Measurements from ENCODE around the gene TDRD10. TPM values are rescaled to one million over a fixed set of nuclear protein-coding genes. Genes with fewer than 3 reads are reported as not detected.

TDRD10 gene
- total and polyA plus RNA-seq, 2 experiments from 2014 or later, result 0.29 TPM; not detected in 1

DNA sequence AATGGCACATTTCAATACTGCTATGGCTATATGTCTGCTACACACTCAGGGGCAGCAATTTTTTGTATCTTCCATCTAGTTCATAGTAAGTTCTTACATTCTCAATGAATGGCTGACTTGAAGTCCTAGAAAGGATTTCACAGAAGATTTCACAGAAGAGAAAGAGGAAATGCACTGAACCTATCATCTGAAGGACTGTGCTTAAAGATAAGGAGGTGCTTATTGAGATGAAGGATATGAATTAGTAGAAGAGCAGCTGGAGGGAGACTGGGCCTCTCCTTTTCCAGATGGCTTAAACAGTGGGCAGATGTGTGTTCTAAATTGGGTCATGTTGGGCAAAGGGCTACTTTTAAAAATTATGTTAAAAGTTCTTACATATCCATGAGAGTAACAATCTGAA is 91.4 kb downstream of the TDRD10 start:
- Histone ChIP-seq H3K79me2 (replicated peaks; ENCODE audit: insufficient read depth) (no peaks in the 10 kb centered on the region), H3K9me2 (ENCODE audit: insufficient read depth) (no peaks in the 10 kb centered on the region), H3K4me3 (no peak overlapping the region), H3K4me2 (no peak overlapping the region), H3K36me3 (ENCODE audit: insufficient read depth) (peaks cover 90% of the 10 kb centered on the region), H4K20me1 (replicated peaks; ENCODE audit: insufficient read depth) (peaks cover 39% of the 10 kb centered on the region), H3F3A (replicated peaks; ENCODE audit: low read depth) (no peaks in the 10 kb centered on the region), H3K27me3 (ENCODE audit: insufficient read depth) (no peaks in the 10 kb centered on the region), H3K4me1 (ENCODE audit: insufficient read depth) (no peaks in the 10 kb centered on the region), H2AFZ (no peak overlapping the region), H3K27ac (ENCODE audit: low read depth) (no peak overlapping the region)
- Mint-ChIP-seq H3K4me1 (no peaks in the 10 kb centered on the region), H3K9me3 (no peaks in the 10 kb centered on the region), H3K4me3 (no peak overlapping the region), H3K27ac (no peak overlapping the region), H3K36me3 (ENCODE audit: low read depth) (peaks cover 90% of the 10 kb centered on the region), H3K27me3 (ENCODE audit: insufficient read depth, low read depth, poor library complexity) (peaks cover 2% of the 10 kb centered on the region)
- no peak for ATAC-seq
- DNase-seq (ENCODE audit: low spot score), result no peak
- TF ChIP-seq, protein P1, sequence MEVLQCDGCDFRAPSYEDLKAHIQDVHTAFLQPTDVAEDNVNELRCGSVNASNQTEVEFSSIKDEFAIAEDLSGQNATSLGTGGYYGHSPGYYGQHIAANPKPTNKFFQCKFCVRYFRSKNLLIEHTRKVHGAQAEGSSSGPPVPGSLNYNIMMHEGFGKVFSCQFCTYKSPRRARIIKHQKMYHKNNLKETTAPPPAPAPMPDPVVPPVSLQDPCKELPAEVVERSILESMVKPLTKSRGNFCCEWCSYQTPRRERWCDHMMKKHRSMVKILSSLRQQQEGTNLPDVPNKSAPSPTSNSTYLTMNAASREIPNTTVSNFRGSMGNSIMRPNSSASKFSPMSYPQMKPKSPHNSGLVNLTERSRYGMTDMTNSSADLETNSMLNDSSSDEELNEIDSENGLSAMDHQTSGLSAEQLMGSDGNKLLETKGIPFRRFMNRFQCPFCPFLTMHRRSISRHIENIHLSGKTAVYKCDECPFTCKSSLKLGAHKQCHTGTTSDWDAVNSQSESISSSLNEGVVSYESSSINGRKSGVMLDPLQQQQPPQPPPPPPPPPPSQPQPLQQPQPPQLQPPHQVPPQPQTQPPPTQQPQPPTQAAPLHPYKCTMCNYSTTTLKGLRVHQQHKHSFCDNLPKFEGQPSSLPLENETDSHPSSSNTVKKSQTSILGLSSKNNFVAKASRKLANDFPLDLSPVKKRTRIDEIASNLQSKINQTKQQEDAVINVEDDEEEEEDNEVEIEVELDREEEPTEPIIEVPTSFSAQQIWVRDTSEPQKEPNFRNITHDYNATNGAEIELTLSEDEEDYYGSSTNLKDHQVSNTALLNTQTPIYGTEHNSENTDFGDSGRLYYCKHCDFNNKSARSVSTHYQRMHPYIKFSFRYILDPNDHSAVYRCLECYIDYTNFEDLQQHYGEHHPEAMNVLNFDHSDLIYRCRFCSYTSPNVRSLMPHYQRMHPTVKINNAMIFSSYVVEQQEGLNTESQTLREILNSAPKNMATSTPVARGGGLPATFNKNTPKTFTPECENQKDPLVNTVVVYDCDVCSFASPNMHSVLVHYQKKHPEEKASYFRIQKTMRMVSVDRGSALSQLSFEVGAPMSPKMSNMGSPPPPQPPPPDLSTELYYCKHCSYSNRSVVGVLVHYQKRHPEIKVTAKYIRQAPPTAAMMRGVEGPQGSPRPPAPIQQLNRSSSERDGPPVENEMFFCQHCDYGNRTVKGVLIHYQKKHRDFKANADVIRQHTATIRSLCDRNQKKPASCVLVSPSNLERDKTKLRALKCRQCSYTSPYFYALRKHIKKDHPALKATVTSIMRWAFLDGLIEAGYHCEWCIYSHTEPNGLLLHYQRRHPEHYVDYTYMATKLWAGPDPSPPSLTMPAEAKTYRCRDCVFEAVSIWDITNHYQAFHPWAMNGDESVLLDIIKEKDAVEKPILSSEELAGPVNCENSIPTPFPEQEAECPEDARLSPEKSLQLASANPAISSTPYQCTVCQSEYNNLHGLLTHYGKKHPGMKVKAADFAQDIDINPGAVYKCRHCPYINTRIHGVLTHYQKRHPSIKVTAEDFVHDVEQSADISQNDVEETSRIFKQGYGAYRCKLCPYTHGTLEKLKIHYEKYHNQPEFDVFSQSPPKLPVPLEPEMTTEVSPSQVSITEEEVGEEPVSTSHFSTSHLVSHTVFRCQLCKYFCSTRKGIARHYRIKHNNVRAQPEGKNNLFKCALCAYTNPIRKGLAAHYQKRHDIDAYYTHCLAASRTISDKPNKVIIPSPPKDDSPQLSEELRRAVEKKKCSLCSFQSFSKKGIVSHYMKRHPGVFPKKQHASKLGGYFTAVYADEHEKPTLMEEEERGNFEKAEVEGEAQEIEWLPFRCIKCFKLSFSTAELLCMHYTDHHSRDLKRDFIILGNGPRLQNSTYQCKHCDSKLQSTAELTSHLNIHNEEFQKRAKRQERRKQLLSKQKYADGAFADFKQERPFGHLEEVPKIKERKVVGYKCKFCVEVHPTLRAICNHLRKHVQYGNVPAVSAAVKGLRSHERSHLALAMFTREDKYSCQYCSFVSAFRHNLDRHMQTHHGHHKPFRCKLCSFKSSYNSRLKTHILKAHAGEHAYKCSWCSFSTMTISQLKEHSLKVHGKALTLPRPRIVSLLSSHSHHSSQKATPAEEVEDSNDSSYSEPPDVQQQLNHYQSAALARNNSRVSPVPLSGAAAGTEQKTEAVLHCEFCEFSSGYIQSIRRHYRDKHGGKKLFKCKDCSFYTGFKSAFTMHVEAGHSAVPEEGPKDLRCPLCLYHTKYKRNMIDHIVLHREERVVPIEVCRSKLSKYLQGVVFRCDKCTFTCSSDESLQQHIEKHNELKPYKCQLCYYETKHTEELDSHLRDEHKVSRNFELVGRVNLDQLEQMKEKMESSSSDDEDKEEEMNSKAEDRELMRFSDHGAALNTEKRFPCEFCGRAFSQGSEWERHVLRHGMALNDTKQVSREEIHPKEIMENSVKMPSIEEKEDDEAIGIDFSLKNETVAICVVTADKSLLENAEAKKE (CRISPR knock-in tag; IDR thresholded peaks at IDR 0.05), result no peak
- TF ChIP-seq EZH2 (IDR thresholded peaks at IDR 0.05; ENCODE audit: low read depth, unreplicated experiment) (no peak), STAT1 (IDR thresholded peaks at IDR 0.05; ENCODE audit: unreplicated experiment) (no peak), JUNB (IDR thresholded peaks at IDR 0.05; ENCODE audit: unreplicated experiment) (no peak), NANOG (IDR thresholded peaks at IDR 0.05; ENCODE audit: borderline replicate concordance) (no peak), CREB1 (CRISPR knock-in tag; IDR thresholded peaks at IDR 0.05; ENCODE audit: low read depth) (no peak), ZNF331 (CRISPR knock-in tag; IDR thresholded peaks at IDR 0.05; ENCODE audit: low read depth) (no peak), POLR2AphosphoS5 (IDR thresholded peaks at IDR 0.05; ENCODE audit: low read depth) (no peak)
- TF ChIP-seq, protein P2, sequence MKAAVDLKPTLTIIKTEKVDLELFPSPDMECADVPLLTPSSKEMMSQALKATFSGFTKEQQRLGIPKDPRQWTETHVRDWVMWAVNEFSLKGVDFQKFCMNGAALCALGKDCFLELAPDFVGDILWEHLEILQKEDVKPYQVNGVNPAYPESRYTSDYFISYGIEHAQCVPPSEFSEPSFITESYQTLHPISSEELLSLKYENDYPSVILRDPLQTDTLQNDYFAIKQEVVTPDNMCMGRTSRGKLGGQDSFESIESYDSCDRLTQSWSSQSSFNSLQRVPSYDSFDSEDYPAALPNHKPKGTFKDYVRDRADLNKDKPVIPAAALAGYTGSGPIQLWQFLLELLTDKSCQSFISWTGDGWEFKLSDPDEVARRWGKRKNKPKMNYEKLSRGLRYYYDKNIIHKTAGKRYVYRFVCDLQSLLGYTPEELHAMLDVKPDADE (IDR thresholded peaks at IDR 0.05), result no peak
- TF ChIP-seq, protein P3, sequence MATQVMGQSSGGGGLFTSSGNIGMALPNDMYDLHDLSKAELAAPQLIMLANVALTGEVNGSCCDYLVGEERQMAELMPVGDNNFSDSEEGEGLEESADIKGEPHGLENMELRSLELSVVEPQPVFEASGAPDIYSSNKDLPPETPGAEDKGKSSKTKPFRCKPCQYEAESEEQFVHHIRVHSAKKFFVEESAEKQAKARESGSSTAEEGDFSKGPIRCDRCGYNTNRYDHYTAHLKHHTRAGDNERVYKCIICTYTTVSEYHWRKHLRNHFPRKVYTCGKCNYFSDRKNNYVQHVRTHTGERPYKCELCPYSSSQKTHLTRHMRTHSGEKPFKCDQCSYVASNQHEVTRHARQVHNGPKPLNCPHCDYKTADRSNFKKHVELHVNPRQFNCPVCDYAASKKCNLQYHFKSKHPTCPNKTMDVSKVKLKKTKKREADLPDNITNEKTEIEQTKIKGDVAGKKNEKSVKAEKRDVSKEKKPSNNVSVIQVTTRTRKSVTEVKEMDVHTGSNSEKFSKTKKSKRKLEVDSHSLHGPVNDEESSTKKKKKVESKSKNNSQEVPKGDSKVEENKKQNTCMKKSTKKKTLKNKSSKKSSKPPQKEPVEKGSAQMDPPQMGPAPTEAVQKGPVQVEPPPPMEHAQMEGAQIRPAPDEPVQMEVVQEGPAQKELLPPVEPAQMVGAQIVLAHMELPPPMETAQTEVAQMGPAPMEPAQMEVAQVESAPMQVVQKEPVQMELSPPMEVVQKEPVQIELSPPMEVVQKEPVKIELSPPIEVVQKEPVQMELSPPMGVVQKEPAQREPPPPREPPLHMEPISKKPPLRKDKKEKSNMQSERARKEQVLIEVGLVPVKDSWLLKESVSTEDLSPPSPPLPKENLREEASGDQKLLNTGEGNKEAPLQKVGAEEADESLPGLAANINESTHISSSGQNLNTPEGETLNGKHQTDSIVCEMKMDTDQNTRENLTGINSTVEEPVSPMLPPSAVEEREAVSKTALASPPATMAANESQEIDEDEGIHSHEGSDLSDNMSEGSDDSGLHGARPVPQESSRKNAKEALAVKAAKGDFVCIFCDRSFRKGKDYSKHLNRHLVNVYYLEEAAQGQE (IDR thresholded peaks at IDR 0.05; ENCODE audit: unreplicated experiment), result no peak

All from GM23338 (cell line).